Activated naive CD8-positive, alpha-beta T cell treated with anti-CD3 and anti-CD28 coated beads, Interleukin-2, amount 50 U/mL, for 24 hours (primary cell): Measurements from ENCODE around the gene SNX4.
"Not testable (repeated sequence)": the region's sequence is repeated elsewhere in the genome, so short reads cannot be mapped to it uniquely, and the experiment has no call there.

Source experiments
- ATAC-seq: fragments of 150-1000 bp; cut with Tn5 transposase; one replicate; pipeline ENCODE4 v1.10.0; 2021
- DNase-seq: peaks from one replicate; pipeline ENCODE4 v3.0.0; 2021
- H3K27ac Mint-ChIP-seq: one replicate; pipeline ENCODE4 v1.8.0; 2021; ENCODE audit warnings: mild to moderate bottlenecking, mixed read lengths
- H3K27me3 Mint-ChIP-seq: one replicate; pipeline ENCODE4 v1.8.0; 2021; ENCODE audit warnings: mixed read lengths
- H3K36me3 Mint-ChIP-seq: one replicate; pipeline ENCODE4 v1.8.0; 2021; ENCODE audit warnings: low read depth, mixed read lengths
- H3K4me1 Mint-ChIP-seq: one replicate; pipeline ENCODE4 v1.8.0; 2021; ENCODE audit warnings: mixed read lengths
- H3K4me3 Mint-ChIP-seq: one replicate; pipeline ENCODE4 v1.8.0; 2021; ENCODE audit warnings: mild to moderate bottlenecking, moderate library complexity, mixed read lengths
- H3K9me3 Mint-ChIP-seq: one replicate; pipeline ENCODE4 v1.8.0; 2021; ENCODE audit warnings: mixed read lengths

Gene SNX4

GRCh38 chr3:125519678-125520562 is at the start of gene SNX4:
SNX4 (minus strand) TSS chr3:125520202; CDS start chr3:125520172, 30 bp downstream.
- peak; percentile 98 for ATAC-seq

GRCh38 chr3:125556314-125556713 is 36.3 kb upstream of the SNX4 start:
- H3K27me3 Mint-ChIP-seq: no peaks in the 10 kb centered on the region
- no peaks in the 10 kb centered on the region for H3K9me3 Mint-ChIP-seq
- H3K27ac Mint-ChIP-seq: peak overlapping the region; percentile 63
- DNase-seq (no peak), ATAC-seq (no peak)
- H3K4me1 Mint-ChIP-seq: peaks cover 11% of the 10 kb centered on the region
- H3K36me3 Mint-ChIP-seq: peaks cover 26% of the 10 kb centered on the region
- no peak overlapping the region for H3K4me3 Mint-ChIP-seq

More at GRCh38 chr3:125519678-125520562, at the start of gene SNX4:
- Mint-ChIP-seq H3K27ac (peak within 1 kb of the TSS; percentile 91), H3K9me3 (no peaks in the 10 kb centered on the region), H3K36me3 (peaks cover 14% of the 10 kb centered on the region), H3K27me3 (no peaks in the 10 kb centered on the region), H3K4me3 (peak within 1 kb of the TSS; percentile 96), H3K4me1 (peaks cover 32% of the 10 kb centered on the region)
- peak; percentile 88 for DNase-seq

GRCh38 chr3:125552401-125552800 is 32.4 kb upstream of the SNX4 start:
- Mint-ChIP-seq H3K27ac (no peak overlapping the region), H3K27me3 (no peaks in the 10 kb centered on the region), H3K9me3 (no peaks in the 10 kb centered on the region), H3K36me3 (peaks cover 30% of the 10 kb centered on the region), H3K4me3 (no peak overlapping the region), H3K4me1 (peaks cover 30% of the 10 kb centered on the region)
- DNase-seq: no peak
- no peak for ATAC-seq

- H3K4me3 Mint-ChIP-seq: no peak overlapping the region
- ATAC-seq: no peak
- no peak for DNase-seq
- no peak overlapping the region for H3K27ac Mint-ChIP-seq
- H3K27me3 Mint-ChIP-seq: no peaks in the 10 kb centered on the region
- H3K36me3 Mint-ChIP-seq: peaks cover 17% of the 10 kb centered on the region
- no peaks in the 10 kb centered on the region for H3K4me1 Mint-ChIP-seq
- no peaks in the 10 kb centered on the region for H3K9me3 Mint-ChIP-seq
Observed at GRCh38 chr3:125528920-125529319, 8.9 kb upstream of the SNX4 start.

GRCh38 chr3:125525153-125525552 is 5.2 kb upstream of the SNX4 start:
- no peak for DNase-seq
- H3K4me3 Mint-ChIP-seq: no peak overlapping the region
- H3K4me1 Mint-ChIP-seq: peaks cover 6% of the 10 kb centered on the region
- no peaks in the 10 kb centered on the region for H3K9me3 Mint-ChIP-seq
- no peaks in the 10 kb centered on the region for H3K27me3 Mint-ChIP-seq
- H3K36me3 Mint-ChIP-seq: peaks cover 12% of the 10 kb centered on the region
- H3K27ac Mint-ChIP-seq: no peak overlapping the region
- ATAC-seq: no peak

GRCh38 chr3:125520563-125520919 is 539 bp upstream of the SNX4 start:
- Mint-ChIP-seq H3K36me3 (peaks cover 12% of the 10 kb centered on the region), H3K4me3 (peak overlapping the region; percentile 96), H3K4me1 (peaks cover 32% of the 10 kb centered on the region), H3K27ac (peak overlapping the region; percentile 91)
- H3K9me3 Mint-ChIP-seq, DNase-seq, ATAC-seq, H3K27me3 Mint-ChIP-seq: not testable (repeated sequence)

- H3K36me3 Mint-ChIP-seq: peaks cover 30% of the 10 kb centered on the region
- H3K9me3 Mint-ChIP-seq: no peaks in the 10 kb centered on the region
- no peak for ATAC-seq
- H3K4me1 Mint-ChIP-seq: peaks cover 56% of the 10 kb centered on the region
- no peak overlapping the region for H3K4me3 Mint-ChIP-seq
- H3K27ac Mint-ChIP-seq: peak overlapping the region; percentile 20
- no peak for DNase-seq
- no peaks in the 10 kb centered on the region for H3K27me3 Mint-ChIP-seq
Observed at GRCh38 chr3:125515421-125515820, 4.6 kb downstream of the SNX4 start.

- H3K27me3 Mint-ChIP-seq: no peaks in the 10 kb centered on the region
- peaks cover 46% of the 10 kb centered on the region for H3K36me3 Mint-ChIP-seq
- H3K4me3 Mint-ChIP-seq: no peak overlapping the region
- no peak overlapping the region for H3K27ac Mint-ChIP-seq
- H3K4me1 Mint-ChIP-seq: peaks cover 46% of the 10 kb centered on the region
- DNase-seq (no peak), ATAC-seq (no peak)
- peaks cover 3% of the 10 kb centered on the region for H3K9me3 Mint-ChIP-seq
Observed at GRCh38 chr3:125513490-125514115, 6.4 kb downstream of the SNX4 start.

- Mint-ChIP-seq H3K9me3 (peaks cover 7% of the 10 kb centered on the region), H3K4me3 (no peak overlapping the region), H3K27me3 (no peaks in the 10 kb centered on the region), H3K4me1 (peaks cover 45% of the 10 kb centered on the region), H3K36me3 (peaks cover 56% of the 10 kb centered on the region), H3K27ac (peak overlapping the region; percentile 54)
- DNase-seq (peak; percentile 12), ATAC-seq (peak; percentile 86)
Observed at GRCh38 chr3:125512135-125512920, 7.7 kb downstream of the SNX4 start.

- DNase-seq (no peak), ATAC-seq (no peak)
- peaks cover 10% of the 10 kb centered on the region for H3K9me3 Mint-ChIP-seq
- H3K4me1 Mint-ChIP-seq: peaks cover 37% of the 10 kb centered on the region
- peaks cover 60% of the 10 kb centered on the region for H3K36me3 Mint-ChIP-seq
- no peak overlapping the region for H3K4me3 Mint-ChIP-seq
- peak overlapping the region; percentile 53 for H3K27ac Mint-ChIP-seq
- H3K27me3 Mint-ChIP-seq: no peaks in the 10 kb centered on the region
Observed at GRCh38 chr3:125511420-125512118, 8.4 kb downstream of the SNX4 start.

GRCh38 chr3:125507128-125507527 is 12.9 kb downstream of the SNX4 start:
- Mint-ChIP-seq H3K27me3 (no peaks in the 10 kb centered on the region), H3K27ac (no peak overlapping the region), H3K4me1 (peaks cover 12% of the 10 kb centered on the region), H3K36me3 (peaks cover 60% of the 10 kb centered on the region), H3K4me3 (no peak overlapping the region), H3K9me3 (peaks cover 10% of the 10 kb centered on the region)
- no peak for ATAC-seq
- no peak for DNase-seq

GRCh38 chr3:125498630-125499029 is 21.4 kb downstream of the SNX4 start:
- Mint-ChIP-seq H3K4me3 (no peak overlapping the region), H3K27ac (no peak overlapping the region), H3K27me3 (no peaks in the 10 kb centered on the region), H3K4me1 (no peaks in the 10 kb centered on the region), H3K9me3 (no peaks in the 10 kb centered on the region), H3K36me3 (peaks cover 32% of the 10 kb centered on the region)
- no peak for ATAC-seq
- DNase-seq: no peak

- H3K4me1 Mint-ChIP-seq: no peaks in the 10 kb centered on the region
- no peaks in the 10 kb centered on the region for H3K9me3 Mint-ChIP-seq
- peaks cover 30% of the 10 kb centered on the region for H3K36me3 Mint-ChIP-seq
- ATAC-seq (no peak), DNase-seq (no peak)
- no peak overlapping the region for H3K4me3 Mint-ChIP-seq
- H3K27ac Mint-ChIP-seq: no peak overlapping the region
- H3K27me3 Mint-ChIP-seq: no peaks in the 10 kb centered on the region
Observed at GRCh38 chr3:125496701-125497100, 23.3 kb downstream of the SNX4 start.

GRCh38 chr3:125482406-125482805 is 37.6 kb downstream of the SNX4 start:
- H3K4me3 Mint-ChIP-seq: no peak overlapping the region
- peaks cover 23% of the 10 kb centered on the region for H3K36me3 Mint-ChIP-seq
- H3K27me3 Mint-ChIP-seq: no peaks in the 10 kb centered on the region
- H3K4me1 Mint-ChIP-seq: no peaks in the 10 kb centered on the region
- H3K27ac Mint-ChIP-seq: no peak overlapping the region
- ATAC-seq (no peak), DNase-seq (no peak)
- no peaks in the 10 kb centered on the region for H3K9me3 Mint-ChIP-seq
